GM18511 (cell line): Measurements from ENCODE around the gene MMAB.

Source experiments
- ATAC-seq: cut with Tn5 transposase; IDR thresholded peaks from one replicate; pipeline ENCODE4 v1.9.1; 2021; ENCODE audit warnings: mild to moderate bottlenecking, moderate library complexity; ENCODE audit not compliant: unreplicated experiment

Gene MMAB

DNA sequence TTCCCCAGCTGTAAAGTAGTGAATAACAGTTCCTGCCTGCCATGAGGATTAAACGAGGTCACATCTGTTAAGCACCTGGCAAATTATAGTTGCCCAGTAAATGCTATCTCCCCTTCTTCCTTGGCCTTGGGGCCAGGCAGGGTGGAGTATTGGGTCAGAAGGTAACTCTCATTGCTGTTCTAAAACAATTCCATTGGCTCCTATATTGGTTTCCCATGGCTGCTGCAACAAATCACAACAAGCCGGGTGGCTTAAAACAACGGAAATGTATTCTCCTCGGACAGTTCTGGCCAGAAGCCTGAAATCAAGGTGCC is 31.9 kb downstream of the MMAB start:
- ATAC-seq, result no peak

DNA sequence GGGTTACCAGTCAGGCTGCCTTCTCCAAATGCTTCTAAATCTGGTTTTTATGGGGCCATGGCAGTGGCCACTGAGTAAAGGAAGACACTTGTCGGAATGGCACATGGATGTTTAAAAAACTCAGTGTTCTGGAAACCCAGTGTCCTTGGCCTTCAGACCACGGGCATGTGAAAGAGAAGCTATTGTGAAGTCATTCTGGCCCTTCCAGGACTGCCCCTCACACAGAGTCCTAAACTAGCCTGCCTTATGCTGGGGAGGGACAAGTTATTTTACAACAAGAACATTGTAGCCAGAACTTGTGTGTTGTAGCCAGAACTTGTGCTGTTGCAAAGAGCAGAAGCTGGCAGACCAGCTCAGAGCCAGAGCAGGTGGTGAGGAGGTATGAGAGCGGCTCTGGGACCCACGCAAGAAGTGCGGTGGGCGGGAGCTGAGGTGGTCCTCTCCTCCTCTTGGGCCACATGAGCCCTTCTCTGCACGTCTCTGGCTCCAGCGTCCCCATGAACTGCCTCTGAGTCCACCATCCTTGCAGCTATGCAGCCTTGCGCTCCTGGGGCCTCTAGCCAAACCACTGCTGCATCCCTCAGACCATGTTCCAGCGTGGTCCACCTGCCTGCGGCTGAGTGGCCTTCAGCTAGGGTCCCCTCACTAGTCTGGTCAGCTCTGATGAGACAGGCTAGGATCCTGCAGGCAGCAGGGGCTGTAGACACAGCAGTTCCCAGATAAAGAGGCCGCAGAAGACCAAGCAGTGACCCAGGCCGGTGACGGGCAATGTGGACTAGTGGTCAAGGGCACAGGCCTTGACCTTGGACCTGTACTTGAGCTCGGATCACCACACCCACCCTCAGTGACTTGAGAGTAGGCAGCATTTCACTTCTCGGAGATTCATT is 32.5 kb downstream of the MMAB start:
- no peak for ATAC-seq

DNA sequence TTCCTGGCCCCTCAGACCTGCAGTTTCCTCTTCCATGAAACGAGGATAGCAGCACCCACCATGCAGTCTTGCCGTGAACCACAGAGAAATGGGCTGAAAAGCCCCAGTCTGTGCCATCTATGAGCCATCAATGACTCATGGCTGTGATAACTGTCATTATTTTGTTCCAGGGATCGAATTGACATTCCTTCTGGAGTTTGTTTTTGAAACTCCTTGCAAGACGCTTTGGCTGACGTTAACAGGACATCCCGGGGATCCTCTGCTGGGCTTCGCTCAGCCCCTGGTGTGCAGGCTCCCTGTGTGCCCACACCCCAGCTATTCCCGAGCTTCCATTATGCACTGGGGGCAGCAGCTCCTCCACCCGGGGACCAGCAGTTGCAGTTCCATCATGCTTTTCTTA is 33.8 kb downstream of the MMAB start:
- no peak for ATAC-seq

DNA sequence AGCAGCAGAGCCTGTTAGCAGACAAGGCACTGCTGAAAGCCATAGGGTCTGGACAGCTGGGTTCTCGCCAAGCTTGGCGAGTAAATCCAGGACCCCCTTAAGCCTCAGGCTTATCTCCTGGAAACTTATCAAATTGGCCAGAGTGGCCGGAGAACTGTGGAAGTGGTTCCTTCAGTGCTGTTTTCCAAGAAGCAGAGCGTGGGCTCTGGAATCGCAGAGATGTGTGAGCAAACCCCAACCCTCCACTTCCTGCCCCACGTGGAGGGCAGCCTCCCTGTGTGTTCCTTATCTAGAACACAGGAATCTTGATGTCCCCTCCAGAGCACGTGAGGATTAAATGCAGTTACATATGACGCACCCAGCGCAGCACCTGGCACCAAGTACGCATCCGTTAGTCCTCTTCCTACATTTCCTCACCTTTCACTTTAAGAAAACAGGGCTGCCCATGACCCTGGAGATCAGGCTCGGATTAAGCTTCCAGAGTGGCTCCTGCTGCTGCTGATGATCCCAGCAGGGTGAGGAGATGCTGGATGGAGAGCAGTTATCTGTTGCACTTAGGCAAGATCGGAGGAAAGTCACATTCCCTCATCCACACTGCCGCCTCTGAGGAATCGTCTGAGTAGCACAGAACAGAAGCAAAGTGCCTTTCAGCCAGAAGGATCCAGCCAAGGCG is 35.0 kb downstream of the MMAB start:
- no peak for ATAC-seq

DNA sequence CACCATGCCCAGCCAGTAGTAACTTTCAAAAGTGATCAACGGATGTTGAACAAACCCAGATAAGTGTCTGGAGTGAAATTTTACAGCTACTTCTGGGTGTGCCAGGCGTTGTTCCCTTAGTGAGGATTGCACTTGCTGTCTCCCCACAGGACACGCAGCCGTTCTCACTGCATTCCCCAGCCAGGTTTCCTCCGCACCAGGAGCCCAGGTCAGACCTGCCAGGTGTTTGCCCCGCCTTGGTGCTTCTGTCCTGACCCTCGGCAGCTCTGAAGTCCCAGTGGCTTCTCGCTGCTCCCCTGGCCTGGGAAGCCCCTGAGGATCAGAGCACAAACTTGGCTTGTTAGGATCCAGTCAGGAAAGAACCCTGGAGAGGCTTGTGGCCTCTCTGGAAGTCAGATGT is 36.2 kb downstream of the MMAB start:
- no peak for ATAC-seq

DNA sequence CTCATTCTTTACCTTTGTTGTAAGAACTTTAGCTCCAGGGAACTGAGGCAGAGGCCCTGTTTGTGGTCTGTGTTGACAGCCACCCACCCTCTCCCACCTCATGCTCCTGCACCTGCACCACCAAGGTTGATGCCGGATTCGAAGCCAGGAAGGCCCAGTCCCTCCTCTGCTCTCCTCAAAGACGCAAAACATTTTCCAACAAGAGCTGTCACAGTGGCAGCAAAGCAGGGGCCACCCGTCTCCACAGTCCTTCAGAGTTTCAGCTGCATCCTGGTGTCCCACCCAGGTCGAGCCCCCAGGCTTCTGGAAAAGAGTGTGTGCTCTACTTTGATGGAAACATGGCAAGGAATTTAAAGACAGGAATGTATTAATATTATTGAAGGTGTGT is 37.4 kb downstream of the MMAB start:
- no peak for ATAC-seq

DNA sequence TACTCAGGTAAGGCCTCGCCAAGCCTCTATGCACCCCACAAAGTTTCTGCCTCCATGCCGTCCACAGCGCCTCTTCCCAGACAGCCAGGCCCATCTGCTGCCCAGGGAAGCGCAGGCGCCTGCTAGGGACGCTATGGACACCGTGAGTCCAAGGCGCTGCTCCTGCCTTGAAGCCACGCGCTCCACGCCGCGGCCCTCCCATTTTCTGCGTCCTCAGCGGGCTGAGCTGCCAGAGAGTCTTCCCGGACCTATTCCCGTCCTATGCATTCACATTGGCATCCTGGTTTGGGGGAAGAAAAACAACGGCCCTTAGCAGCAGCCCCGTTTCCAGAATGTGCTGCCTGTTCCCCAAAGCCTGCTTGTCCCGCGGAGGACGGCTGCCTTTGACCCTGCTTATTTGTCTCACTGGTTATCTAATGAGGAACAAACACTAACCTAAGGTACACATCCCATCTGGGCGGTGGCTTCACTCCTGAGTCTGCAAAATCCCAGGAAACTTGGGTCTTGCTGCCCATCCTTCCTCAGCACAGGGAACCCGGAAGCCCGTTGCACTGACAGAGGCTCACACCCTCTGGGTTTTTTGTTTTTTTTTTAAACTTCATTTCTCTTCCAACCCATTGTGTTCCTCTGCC is 38.0 kb downstream of the MMAB start:
- ATAC-seq, result no peak

DNA sequence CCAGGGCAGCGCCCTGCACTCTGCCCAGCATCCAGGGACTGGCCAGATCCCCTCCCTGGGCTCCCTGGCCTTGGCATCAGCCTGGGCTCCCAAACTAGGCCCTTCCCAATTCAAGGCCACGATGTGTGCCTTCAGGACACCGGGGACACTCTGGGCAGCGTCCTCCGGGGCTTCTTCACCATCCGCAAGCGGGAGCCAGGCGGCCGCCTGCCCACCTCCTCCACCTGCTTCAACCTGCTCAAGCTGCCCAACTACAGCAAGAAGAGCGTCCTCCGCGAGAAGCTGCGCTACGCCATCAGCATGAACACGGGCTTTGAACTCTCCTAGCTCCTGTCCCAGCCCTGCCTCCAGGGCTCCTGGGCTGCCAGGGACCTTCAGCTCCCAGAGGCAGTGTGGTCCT is 38.8 kb downstream of the MMAB start:
- no peak for ATAC-seq

DNA sequence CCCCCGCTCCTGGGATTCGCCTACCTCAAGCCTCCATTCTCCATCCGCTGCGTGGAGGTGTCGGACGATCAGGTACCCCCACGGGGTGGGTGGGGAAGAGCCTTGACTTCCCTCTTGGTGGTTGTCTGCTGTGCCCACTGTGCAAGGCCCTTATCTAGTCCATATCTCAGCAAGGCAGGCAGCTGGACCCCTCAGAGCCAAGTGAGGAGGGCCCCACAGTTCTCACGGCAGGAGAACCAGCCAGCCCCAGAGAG is 39.9 kb downstream of the MMAB start:
- no peak for ATAC-seq

DNA sequence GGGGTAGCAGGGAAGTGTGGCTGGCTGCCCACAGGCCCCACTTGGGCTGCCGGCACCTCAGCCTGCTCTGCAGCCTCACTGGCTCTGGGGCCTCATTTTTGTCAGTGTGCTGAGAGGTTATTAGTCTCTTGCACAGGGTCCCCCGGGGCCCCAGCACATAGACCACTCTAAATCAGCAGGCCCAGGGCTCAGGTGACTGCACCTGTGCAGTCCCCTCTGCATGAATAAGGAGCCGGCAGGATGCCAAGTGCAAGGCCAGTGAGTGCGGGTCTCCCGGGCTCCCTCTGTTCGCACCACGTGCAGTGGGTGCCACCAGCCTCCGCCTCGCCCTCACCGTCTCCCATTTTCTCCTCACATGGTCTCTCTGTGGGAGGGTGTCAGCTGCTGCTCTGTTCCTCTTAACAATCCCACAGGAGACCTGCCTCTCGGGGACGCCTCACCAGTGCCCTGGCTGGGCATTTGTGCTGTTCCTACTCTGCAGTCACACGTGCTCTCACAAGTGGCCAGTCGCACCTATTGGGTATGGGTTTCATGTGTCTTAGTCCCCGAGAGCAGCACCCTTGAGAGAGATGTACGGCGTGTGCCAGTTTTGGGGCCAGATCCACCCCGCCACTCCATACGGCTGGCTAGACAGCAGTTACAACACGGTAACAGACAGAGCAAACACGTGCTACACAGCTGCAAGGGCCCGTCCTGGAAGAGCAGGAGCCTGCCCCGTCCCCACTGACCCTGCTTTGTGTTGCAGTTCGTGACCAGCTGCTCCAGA is 40.4 kb downstream of the MMAB start:
- no peak for ATAC-seq

DNA sequence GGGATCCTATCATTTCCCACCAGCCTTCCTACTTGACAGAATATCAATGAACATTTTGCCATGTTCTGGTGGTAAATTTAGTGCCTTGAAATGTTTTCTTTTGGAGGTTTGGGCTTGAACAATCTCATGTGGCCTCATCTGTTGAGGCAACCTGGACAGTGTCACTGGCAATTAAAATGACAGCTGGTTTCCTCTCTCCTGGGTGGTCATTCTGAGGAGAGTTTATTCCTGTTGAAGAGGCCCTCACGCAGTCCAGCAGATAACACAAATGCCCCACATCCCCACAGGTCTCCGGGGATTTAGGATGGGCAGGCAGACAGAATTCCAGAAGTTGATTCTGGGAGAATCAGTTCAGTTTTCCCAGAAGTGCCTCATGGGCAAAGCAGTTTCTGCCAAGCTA is 41.9 kb downstream of the MMAB start:
- ATAC-seq, result no peak

DNA sequence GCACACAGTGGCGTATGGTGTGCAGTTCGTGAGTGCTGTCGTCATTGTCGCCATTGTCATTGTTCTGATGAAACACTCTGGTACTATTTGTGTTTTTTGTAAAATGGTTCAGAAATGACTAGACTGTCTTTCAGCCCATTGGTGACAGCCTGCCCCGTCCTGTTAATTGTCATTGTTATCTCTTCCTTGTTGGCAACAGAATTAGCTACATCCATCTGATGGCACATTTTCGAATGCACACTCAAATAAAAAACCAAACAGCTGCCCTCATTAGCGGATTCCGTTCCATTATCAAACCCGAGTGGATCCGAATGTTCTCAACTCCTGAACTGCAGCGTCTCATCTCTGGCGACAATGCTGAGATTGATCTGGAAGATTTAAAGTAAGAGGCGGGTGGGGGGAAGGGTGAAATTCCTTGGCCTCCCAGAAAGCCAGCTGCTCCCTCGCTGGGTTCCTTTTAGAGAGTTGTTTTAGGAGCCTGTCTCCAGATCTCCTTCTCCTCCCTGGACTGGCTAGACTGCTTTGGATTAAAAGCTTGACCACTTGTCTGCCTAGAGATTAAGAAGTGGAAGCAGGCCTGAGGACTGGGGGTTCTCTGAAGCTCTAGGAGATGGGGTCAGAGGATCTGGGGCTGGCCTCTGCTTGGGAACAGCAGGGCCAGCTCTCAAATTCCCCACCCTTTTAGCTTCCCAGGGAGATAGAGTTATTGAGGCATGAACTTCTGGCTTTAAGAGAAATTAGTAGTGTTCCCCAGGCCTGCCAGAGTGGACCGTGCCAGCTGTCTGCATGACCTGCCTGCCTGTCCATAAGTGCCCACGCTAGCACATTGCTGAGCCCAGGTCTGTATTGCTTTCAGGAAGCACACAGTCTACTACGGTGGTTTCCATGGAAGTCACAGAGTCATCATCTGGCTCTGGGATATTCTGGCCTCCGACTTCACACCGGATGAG is 43.3 kb downstream of the MMAB start:
- ATAC-seq, result no peak

DNA sequence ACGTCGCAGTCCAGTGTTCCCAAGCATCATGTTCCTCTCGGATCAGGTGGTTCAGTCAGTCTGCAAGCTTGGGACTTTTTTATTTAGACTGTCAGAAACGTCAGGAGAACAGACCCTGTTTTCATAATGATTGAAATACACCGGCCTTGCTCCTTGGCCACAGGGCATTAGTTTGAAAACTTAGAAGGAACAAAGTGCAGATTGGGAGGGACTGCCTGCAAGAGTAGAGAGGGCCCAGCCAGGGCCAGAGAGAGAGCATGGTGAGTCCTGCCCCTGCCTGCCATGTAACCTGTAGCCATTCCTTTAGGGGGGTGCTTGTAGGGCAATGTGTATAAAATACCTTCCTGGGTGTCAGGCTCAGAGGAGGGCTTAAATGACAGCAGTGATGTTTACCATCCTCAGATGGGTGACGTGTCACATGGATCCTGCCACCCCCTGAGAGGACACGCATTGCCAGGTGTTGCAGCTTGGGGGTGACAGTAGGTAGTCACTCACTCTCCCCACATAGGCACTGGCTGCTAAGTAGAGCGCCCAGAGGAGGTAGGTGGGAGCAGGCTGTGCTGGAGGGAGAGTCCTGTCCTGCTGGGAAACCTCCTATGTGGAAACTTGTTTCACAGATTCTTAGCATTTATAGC is 45.7 kb downstream of the MMAB start:
- ATAC-seq, result no peak

DNA sequence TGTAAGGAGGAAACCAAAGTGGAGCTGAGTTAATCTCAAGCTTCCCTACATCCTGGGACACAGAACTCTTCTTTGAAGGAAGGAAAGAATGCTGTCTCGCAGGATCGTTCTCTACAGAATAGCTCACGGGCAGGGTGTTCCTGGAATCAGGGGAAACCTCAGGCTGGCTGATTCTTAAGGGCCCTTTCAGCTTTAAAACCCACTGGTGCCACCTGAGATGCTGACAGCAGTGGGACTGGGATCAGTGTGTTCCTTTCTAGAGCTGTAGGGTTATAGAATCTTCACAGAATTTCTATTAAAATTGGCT is 48.1 kb downstream of the MMAB start:
- ATAC-seq, result no peak

DNA sequence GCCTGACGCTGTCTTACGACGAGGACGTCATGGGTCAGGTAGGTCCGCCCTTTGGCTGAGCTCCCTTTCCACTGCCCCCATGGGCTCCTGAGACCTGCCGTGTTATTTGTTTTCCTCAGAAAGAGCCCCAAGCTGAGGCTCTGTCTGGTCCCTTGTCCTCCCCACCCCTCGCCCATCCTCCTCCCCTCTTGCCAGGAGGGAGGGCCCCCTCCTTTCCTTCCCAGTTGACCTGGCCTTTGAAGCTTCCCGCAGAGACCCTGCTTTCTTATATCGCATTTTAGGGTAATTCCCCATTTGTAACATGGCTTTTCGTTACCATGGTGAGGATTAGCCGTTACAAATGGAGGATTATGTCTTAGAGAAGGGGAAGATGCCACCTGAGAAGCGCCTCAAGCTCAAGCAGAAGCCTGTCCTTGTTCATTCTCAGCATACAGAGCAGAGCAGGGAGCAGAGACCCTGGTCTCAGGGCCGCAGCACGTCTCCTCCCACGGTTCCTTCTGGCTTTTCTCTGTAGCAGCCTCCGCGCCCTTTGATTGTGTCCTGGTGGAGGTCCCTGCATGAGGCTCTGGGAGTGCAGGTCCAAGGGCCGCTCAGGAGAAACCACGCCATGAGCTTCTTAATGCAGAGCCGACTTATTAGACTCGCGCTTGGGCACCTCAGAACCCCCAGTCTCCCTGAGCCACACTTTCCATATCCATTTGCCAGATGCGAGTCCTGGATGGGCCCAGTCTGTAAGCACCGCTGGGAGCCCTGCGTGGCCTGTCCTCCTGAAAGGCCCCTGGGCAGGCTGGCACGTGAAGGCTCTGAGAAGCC is 48.6 kb downstream of the MMAB start:
- no peak for ATAC-seq

DNA sequence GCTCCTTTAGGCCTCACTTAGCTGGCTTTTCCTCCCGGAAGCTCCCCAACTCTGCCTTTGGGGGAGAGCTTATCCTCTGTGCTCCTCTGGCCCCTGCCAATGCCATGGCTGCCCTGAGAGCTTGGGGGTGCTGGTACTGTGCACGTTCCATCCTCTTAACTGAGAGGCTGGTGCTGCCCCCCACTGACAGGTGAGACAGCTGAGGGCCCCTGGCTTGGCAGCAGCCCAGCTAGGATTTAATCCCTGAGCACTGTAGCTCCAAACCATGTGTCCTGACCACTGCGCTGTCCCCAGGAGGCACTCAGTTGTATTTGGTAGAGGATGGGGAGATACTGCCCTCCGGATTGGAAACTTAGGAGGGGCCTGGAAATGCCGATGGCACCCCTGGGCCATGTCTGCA is 49.8 kb downstream of the MMAB start:
- ATAC-seq, result no peak

DNA sequence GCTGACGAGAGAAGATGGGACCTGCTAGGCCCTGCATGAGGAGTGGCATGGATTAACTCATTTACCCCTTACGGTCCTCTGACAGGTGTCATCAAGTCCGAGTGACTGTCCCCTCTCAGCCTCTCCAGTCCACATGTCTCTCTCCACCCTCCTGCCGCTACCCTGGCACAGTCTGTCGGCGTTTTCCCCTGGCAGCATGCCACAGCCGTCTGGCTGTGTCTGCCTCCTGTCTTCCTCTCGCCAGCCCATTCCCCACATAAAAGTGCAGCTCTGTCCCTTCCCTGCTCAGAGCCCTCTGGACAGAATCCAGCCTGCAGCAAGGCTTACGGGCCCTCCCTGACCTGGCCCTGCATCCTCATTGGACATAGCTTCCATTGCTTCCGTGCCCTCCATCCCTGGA is 50.2 kb downstream of the MMAB start:
- no peak for ATAC-seq

DNA sequence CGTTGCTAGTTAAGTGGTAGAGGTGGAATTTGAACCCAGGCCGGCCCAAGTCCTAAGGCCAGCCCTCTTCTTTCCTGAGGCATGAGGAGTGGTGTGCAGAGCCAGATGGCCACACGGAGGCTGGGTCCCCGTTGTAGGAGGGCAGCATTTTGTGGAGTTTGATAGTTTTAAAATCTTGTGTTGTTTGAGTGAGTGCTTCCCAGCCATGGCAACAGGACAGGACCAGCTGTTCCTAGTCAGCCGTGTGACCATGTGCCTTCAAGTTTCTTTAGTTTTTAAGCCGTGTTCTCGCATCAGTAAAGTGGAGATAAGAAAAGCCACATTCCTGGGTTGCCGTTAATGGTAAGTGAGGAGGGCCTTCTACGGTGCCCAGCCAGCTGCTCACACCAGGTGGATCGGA is 51.5 kb downstream of the MMAB start:
- ATAC-seq, result no peak

DNA sequence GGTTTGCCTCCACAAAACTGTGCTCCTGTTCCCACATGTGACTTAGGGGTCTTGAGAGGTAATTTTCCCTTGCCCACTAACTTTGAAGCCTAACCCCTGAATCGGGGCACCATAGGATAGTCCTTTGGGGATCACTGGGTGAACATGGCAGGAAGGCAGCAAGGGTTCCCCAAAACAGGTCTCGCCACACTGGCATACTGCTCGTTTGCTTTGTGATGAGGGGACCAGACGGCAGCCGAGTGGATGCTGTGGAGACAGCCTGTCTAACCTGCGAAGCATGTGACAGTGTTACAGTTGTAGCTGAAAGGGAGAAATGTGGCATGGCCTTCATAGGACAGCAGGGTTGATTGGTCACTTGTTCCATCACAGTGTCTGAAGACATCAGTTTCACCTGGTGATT is 53.5 kb downstream of the MMAB start:
- ATAC-seq, result no peak
